NCI-H2081 (cell line): Measurements from ENCODE around the gene CENPM.

Source experiments
- DNase-seq, 2 experiments: peaks; one replicate each; lab custom pipeline; 2025; lab: John Stamatoyannopoulos, UW

Gene CENPM

DNA sequence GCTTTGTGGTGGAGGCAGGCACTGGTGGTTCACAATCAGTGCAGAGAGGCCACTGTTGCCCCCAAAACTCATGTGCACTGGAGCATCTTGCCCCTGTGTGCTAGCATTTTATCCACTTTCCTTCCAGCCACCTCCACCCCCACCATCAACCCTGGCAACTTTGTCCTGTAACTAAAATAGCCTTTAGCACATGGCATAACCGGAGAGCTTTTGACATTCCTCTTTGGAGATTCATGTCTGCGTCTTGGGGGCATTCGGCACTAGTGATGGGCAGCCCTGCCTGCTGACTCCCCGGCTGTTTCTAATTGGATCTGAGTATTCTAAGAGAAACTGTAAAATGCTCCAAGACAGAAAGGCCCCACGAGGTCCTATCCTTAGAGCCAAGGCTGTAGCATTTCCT is 47.8 kb downstream of the CENPM start:
- DNase-seq: no peak

DNA sequence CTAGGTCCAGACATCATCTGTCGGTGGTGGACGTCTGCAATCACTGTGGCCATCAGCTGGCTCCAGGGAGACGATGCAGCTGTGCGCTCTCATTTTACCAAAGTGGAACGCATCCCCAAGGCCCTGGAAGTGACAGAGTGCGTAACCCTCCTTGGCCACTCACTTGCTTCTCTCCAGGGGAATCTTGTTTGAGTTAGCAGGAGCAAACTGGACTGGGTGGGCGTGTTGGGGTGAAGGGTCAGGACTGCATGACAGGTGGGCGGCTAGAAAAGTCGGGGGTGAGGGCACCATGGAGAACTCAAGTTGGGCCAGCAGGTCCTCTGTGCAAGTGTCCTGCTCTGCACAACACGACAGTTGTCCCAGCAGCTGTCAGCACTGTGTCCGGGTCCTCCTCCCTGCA is 48.3 kb downstream of the CENPM start:
- no peak for DNase-seq

DNA sequence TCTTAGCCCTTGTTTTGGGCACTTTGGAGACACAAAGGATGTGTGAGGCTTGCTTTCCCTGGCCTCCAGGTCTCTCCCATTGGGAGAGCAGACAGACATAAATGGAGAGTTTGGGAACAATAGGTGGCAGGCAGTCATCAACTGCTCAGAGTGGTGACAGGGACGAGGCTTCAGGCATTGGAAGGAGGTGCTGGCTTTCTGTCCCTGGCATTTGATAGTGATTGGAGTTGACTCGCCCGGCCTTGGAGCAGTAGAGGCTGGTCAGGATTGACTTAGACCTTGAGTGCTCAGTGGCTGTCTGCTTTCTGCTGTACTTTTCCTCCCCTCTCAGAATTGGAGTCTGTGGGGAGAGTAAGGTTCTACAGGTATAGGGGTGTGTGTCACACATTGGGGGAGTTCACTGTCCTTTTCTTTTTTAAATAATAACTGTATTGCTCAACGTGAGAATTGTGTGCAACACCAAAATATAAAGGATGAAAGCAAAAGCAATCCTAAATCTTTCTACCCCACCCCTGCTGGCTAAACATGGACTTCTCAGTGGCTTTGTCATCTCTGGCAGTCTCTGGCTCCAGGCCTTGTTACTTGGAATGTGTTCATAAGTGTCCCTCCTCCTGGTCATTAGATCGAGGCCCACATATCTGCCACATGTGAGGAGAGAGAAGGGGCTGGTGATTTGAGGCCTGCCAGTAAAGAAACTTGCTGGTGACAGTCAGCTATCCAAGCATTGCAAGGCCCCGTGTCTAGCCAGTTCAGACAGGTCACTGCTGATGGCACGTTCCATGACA is 53.2 kb downstream of the CENPM start:
- no peak for DNase-seq

DNA sequence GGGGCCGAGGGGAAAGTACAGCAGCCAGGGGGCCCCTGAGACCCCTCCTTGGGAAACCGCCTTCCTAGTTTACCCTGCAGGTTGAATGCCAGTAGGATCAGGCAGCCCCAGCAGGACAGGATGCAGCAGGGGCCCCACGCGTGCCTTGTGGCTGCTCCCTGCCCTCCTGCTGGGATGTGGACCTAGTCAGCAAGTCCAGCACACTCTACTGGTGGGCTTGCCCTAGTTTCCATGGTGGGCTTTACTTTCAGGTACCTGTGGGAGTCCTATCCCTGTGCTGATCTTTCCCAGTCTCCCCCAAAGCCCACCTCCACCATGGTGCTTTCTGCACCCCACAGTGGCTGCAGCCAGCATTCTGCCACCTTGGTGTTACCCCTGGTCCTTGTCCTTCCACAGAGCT is 54.2 kb downstream of the CENPM start:
- no peak for DNase-seq

DNA sequence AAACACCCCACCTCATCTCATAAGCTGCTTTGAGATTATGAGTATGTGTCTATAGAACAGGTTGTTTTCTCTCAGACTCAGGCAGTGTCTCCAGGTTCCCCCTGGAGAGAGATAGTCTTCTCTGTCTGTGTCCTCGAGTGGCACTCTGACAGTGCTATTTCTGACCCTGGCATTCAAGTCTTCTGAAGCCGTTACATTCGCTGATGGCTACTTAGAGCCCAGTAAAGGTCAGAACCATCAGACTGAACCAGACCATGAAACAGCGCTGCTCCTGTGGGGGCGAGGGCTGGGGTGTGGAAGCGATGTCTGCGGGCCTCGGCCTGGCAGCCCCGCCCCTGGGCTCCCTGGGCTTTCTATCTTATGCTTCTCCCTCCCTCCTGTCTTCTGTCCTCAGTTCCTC is 55.5 kb downstream of the CENPM start:
- no peak for DNase-seq
